HG03196 (cell line): ENCODE measurements around the gene MKKS.
A peak's percentile ranks its signal among the peaks of the same experiment; 100 is the strongest.

Experiments
- ATAC-seq: cut with Tn5 transposase; IDR thresholded peaks from one replicate; pipeline ENCODE4 v1.9.1; 2021; ENCODE audit not compliant: unreplicated experiment

The MKKS gene

DNA sequence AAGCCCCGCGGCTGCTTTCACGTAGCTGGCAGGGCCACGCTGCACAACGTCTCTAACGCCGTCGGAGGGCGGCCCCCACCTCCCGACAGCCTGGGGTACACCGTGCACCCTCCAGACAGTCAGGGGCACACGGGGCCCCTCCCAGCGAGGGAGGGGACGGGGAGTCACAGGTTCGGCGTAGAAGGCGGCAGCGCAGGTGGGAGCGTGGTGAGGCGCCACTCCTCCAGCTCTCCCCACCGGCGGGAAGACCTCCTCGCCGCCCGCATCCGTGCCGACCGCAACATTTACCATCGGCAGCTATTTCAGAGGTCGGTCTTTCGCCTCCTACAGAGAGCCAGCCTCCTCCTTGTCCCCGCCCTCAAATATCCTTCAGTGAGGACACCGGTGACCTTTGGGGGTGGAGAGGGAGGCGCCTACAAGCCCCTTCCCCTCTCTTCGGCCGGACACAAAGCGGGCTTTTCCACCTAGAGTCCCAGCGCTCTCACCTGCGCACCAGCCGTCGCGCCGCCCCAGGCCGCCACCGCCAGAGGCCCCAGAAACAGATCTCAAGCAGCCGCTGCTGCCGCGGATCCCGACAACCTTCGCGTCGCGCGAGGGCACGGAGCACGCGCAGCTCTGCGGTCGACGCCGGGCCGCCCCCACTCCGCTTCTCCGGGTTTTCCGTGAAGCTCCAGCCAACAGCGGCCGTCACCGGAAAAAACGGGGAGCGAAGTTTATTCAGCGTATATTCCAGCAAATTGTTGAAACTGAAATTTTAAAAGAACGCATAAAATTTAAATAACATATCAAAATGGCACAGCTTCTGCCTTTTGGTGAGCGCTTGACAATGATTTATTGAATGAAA lies at the start of gene MKKS:
TSS of gene MKKS (minus strand) at position 600 of the 844 bp plus-strand sequence. CDS start 20,708 bp downstream, outside the sequence.
- peak; percentile 50 for ATAC-seq

DNA sequence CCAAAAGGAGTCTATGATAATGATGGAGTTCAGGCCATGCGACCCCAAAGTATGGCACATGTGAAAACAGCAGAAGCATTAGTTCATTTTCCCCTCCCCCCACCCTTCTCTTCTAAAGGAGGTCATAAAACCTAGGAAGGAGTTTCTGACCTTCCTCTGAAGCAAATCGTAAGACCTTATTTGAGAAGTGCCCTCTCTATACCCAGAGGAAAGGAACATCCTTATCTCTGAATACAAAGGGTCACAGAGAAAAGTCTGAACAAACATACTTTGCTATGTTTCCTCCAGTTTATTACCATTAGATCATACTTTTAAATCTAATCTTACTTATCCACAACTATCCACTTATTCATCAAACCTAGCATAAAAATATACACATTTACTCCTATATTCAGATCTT lies 49.7 kb upstream of the MKKS start:
- ATAC-seq, result no peak

GRCh38 chr20:10481676-10482075 lies 47.7 kb upstream of the MKKS start:
- ATAC-seq, result no peak

DNA sequence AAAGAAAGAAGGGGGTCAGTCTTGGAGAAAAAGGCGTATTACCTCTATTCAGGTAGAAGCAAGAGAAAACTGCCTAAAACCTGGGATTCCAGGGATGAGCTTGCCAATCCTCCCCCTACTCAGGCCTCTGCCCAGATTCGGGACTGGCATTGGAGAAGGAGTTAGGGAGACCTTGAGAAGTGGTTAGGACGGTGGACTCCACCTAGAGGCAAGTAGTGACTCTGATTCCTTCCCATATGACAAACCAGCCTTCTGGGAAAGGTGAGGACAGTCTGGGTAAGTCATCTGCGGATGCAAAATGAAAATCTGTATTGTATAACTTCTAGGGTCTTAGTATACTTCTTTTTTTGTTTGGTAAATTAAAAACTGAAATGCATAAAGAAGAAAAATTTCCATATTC lies 44.9 kb upstream of the MKKS start:
- no peak for ATAC-seq

GRCh38 chr20:10478205-10478604 lies 44.2 kb upstream of the MKKS start:
- ATAC-seq, result peak; percentile 64

GRCh38 chr20:10476319-10476724 lies 42.3 kb upstream of the MKKS start:
- ATAC-seq, result peak; percentile 67

GRCh38 chr20:10475225-10475624 lies 41.2 kb upstream of the MKKS start:
- no peak for ATAC-seq

GRCh38 chr20:10474606-10475184 lies 40.7 kb upstream of the MKKS start:
- no peak for ATAC-seq

DNA sequence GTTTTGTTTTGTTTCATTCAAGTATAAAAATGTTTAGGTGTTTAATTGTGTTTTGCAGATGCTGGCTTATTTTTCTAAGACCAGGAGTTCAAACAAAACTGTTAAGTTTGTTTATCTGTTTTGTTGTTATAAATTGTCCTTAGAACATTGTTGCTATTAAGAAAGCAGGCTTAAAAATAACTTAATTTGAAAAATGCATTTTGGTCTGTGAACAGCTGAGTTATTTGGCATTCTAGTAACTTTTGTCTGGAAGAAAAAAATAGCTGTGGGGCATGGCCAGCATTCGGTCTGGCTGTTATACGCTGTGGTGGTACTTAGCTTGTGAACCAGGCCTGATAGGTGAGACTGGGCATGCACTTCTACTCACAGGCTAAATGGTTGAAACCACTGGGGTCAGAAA lies 38.8 kb upstream of the MKKS start:
- ATAC-seq, result no peak

- no peak for ATAC-seq
Measured at GRCh38 chr20:10470276-10470675, 36.3 kb upstream of the MKKS start.

- no peak for ATAC-seq
Measured at GRCh38 chr20:10469599-10469998, 35.6 kb upstream of the MKKS start.

DNA sequence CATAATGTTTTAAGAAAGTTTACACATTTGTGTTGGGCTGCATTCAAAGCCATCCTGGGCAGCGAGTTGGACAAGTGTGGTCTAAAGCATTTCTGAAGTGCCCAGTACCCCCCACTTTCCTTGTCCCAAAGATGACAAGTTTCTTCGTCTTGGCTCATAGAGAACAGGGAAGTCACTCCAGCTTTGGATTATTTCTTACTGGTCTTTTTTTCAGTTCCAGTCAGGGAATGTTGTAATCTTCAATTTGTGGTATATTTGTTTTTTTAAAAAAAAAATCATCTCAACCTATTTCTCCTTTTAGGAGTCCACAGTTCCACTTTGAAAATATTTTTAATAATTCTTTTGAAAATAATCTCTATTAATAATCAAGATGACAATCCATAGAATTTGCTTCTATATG lies 35.0 kb upstream of the MKKS start:
- ATAC-seq, result no peak

DNA sequence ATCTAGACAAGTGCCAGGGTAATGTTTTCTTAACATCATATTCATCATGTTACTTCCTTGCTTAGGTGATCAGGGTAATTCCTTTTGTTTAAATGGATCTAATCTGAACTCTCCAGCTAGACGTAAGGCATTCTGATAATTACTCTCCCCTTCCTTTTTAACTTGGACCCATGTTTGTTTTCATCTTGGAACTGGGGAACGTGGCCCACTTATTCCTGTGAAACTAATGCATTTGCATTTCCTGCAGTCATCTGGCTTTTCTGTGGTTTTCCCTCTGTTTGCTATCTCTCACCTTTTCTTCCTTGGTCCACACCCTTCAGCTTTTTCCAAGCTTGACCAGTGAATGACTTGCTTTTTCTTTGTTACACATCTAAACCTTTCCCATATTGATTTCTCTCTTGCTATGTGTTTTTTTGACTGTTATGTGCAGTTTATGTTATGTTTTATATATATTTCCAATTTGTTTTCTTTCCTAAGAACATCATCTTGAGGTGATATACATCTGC lies 34.4 kb upstream of the MKKS start:
- ATAC-seq, result no peak

GRCh38 chr20:10467681-10468339 lies 33.8 kb upstream of the MKKS start:
- no peak for ATAC-seq

DNA sequence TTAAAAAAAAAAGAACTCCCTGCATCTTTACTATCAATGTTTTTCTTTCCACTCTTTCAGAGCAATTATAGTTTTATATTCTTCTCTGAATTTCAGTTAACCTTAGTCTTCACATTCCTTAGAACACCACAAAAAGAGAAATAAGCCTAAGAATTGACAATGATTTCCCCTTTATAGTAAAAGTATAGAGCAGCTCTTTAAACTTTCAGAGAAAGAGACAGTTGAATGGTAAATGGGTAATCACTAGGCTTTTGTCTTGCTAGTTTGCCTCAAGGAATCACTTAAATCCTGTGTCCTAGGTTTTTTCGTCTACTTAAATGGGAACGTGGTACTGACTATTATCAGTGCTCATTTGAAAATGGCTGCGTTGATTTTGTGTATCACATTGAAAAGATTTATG lies 32.8 kb upstream of the MKKS start:
- ATAC-seq, result no peak

DNA sequence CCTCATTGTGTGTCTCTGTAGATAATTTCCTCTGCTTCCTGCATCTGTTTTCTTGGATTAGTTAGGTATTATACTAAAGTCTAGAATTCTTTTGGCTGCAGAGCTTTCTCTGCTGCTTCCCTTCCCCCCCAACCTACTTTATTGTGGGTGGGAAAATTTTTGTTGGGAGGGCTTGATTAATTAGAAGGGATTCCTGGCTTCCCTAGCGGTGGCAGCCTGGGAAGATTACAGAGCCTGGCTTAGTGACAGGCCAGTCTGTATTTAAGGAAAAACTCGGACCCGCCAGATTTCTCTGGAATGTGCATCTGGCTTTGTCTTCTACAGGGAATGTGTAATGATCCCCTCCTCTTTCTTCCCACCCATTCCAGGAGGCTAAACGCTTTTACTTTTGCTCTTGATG lies 32.3 kb upstream of the MKKS start:
- ATAC-seq, result no peak

- ATAC-seq, result no peak
Measured at GRCh38 chr20:10465135-10465534, 31.1 kb upstream of the MKKS start.

DNA sequence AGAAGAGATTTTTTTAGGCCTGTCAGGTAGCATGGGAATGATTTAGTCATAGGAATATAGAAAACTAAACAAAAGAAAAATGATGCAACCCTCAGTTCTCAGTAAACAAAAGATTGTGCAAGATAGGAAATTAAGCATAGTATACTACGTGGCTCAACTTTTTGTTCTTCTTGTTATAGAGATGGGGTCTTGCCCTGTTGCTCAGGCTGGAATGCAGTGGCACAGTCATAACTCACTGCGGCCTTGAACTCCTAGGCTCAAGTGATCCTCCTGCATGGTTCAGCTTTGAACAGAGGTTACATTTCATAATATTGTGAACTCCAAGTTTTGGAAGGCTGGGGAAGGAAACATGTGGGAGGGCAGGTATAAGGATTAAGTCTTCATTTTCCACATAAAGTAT lies 29.6 kb upstream of the MKKS start:
- ATAC-seq, result no peak

GRCh38 chr20:10462516-10462915 lies 28.5 kb upstream of the MKKS start:
- ATAC-seq, result no peak

DNA sequence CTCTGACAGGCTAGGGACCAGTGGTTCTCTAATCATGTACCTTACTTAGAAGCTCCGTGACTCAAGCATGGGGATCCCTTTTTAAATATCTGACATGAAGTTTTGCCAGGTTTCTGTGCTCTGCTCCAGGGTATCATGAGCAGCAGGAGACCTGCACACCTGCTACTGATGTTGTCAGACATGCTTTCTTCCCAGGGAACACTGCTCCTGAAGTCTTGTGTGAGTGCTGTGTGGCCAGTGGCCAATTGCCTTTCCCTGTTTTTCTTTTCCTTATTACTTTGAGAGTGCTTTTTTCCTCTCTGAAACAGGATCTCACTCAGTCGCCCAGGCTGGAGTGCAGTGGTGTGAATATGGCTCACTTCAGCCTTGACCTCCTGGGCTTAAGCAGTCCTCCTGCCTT lies 27.5 kb upstream of the MKKS start:
- no peak for ATAC-seq

DNA sequence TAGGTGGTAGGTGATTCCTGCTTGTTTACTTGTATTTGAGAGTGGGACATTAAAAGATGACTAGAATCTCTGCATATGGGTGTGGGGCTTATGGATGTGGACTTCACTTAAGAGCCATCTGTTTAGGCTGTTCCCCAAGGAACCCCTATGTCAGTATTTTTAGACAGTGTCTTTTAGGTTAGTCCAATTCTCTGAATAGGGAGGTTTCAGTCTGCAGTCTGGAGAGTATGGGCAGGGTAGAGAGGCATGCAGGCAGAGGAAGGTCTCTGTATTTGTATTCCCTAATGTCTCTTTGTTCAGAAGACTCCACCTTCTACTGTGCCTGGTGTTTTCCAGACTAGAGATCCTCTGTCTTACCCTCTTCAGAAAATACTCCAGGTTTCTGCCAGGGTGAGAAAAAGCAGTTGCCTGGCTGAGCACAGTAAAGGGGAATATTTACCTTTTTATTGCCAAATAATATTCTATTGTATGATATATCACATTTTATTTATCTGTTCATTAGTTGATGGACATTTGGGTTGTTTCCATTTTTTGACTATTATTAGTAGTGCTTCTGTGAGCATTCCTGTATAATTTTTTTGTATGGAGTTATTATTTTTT lies 20.2 kb upstream of the MKKS start:
- no peak for ATAC-seq

GRCh38 chr20:10453241-10453640 lies 19.2 kb upstream of the MKKS start:
- peak; percentile 95 for ATAC-seq
